NCI-H1436 treated with DMSO at 0.1 percent for 48 hours (cell line): ENCODE data around the gene HHIPL1.

ENCODE experiments used
- DNase-seq: peaks from one replicate; lab custom pipeline; 2025; lab: John Stamatoyannopoulos, UW

HHIPL1 gene

GRCh38 chr14:99675382-99675835 is 30.5 kb downstream of the HHIPL1 start:
- no peak for DNase-seq

GRCh38 chr14:99675951-99676350 is 31.0 kb downstream of the HHIPL1 start:
- no peak for DNase-seq

DNA sequence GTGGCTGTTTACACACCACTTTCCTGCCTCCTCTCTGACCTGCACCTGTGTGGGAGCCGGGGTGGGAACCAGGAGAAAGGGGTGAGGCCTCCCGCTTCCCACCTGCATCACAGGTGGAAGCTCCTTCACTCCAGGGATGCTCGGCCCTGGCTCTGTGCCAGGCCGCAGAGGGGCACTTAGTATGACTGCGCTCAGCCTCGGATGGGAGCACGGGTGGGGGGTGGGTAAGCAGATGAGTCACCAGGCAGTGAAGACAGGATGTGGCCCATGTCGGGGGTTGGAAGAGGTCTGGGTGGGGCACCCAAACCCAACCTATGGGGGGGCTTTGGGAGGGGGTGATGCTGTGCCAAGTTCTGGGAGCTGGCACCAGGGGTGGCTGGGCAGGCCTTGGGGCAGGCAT is 31.7 kb downstream of the HHIPL1 start:
- DNase-seq: no peak

GRCh38 chr14:99677231-99678140 is 32.6 kb downstream of the HHIPL1 start:
- DNase-seq: no peak

GRCh38 chr14:99678198-99678597 is 33.3 kb downstream of the HHIPL1 start:
- no peak for DNase-seq

DNA sequence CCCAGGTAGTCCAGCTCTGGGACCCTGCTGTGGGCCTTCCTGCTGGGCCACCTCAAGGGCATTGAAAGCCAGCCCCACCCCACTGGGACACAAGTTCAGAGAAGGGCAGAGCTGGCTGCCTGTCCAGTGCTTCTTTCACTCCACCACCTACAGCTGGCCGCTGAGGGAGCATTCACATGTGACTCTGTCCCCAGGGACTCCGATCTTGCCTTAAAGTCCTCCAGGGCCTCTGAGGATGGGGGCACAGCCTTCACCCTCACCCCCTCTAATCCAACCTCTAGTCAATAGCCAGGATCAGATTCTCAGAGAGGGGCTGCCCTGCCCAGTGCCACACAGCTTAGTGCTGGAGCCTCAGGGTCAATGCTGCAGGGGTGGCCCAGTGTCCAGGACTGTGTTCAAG is 34.2 kb downstream of the HHIPL1 start:
- DNase-seq: no peak

DNA sequence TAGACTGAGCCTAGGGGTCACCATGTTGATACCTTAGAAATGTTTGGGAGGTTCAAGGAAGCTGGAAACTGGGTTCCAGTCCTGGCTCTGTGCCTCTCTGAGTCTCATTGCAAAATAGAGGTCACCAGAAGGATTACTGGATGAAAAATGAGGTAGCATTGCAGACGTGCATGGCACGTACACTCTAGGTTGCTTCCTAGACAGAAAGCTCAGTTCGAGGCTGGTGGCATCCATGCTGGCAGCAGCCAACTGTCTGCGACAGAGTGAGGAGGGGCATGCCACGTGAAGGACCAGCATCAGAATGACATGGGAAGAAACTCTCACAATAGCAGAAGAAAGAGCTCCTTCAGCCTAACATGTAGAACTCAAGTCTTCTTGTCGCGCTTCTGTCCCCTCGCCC is 34.6 kb downstream of the HHIPL1 start:
- DNase-seq: no peak

GRCh38 chr14:99679996-99680395 is 35.1 kb downstream of the HHIPL1 start:
- DNase-seq: no peak

DNA sequence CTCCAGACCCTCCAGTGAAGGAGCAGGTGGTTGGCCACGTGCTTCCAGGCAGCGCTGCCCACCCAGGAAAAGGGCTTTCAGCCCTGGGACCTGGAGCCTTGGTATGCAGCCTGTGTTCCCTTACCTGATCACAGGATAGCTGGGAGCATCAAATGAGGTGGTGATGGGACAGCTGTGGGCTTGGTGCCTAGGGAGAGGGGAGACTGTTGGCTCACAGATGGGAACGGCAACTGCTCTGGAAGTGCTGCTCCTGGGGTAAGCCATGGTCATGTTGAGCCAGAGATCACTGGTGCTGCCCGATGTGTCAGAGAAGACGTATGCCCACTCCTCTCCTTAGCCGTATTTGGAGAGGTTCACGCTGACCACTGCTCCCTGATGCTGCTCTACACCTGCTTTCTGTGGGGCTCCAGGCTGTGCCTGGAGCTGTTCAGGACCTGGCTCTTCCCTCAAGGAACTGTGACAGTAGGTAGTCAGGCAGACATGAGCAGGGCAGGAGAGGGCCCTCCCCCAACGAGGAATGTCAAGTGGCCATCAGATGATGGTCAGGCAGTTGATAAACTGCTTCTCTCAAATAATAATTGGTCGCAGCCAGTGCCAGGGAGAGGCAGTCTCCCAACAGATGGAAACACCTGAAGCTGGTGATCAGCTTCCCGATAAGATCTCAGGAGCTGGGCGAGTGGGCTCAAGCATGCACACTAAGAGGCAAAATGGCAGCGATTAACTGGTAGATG is 36.3 kb downstream of the HHIPL1 start:
- DNase-seq: no peak

DNA sequence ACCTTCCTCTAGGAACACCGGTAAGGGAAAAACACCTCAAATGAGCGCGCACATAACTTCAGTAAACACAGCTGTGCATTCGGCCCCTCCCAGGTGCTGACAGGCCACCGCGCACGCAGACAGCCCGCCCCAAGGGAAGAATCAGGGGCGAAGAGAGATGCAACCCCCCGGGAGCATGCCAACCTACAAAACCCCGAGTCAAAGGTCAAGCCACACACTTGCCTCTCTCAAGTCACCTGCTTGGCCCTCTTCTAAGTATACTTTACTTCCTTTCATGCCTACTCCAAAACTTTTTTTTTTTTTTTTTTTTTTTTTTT is 36.9 kb downstream of the HHIPL1 start:
- no peak for DNase-seq

DNA sequence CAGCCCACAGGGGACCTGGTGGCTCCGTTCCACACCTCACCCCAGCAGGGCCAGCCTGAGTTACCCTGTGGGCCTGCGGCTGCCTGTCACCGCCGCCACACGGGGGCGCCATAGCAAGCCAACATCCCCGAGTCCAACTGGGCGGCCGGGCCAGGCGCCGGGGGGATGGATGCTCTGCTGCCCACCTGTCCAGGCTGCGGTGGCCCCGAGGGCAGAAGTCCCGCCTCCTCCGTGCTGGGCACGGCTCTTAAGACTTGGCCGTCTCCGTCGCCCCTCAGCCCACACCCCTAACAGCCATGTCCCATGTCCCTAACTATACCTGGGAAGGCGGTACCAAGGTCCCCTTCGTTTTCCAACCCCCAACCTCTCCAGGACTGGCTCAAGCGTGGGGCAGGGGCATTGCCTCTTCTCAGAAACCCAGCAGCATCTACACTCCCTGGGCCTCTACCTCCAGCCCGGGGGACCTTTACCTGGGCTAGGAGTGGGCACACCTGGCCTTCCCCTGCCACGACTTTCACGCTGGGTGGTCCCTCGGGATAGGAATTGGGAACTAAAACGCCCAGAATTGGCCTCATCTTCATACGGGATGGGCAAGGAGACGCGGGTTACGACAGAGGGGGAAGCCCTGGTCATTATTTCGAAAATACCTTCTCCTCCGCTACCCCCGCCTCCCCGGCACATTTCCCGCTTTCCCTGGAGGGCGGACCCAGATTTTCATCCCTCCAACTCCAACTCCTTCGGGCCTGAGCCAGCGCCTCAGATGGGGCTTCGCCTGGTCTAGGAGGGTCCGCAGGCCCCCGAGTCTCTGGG is 38.1 kb downstream of the HHIPL1 start:
- no peak for DNase-seq

GRCh38 chr14:99683619-99684409 is 38.9 kb downstream of the HHIPL1 start, which contains the start of gene CYP46A1:
Gene CYP46A1, plus strand, starts transcription at chr14:99684298. Its CDS starts 120 bp downstream, at chr14:99684418.
- peak; percentile 88 for DNase-seq

DNA sequence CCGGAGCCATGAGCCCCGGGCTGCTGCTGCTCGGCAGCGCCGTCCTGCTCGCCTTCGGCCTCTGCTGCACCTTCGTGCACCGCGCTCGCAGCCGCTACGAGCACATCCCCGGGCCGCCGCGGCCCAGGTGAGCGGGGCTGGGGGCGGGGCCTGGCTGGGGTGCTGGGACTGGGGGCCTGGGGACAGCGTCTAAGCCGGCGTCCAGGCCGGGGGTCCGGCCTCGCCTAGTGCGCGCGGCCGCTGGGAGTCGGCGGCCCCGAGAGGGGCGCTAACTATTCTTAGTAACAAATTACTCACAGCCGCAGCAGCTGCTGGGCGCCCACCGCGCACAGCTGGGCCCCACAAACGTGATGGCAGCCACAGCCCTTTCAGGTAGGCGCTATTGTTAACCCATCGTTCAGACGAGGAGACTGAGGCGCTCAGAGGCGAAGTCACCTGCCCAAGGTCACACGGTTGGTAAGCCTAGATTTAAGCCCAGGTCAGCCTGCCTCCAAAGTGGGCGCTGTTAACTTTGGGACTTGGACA is 39.5 kb downstream of the HHIPL1 start:
- DNase-seq: no peak

DNA sequence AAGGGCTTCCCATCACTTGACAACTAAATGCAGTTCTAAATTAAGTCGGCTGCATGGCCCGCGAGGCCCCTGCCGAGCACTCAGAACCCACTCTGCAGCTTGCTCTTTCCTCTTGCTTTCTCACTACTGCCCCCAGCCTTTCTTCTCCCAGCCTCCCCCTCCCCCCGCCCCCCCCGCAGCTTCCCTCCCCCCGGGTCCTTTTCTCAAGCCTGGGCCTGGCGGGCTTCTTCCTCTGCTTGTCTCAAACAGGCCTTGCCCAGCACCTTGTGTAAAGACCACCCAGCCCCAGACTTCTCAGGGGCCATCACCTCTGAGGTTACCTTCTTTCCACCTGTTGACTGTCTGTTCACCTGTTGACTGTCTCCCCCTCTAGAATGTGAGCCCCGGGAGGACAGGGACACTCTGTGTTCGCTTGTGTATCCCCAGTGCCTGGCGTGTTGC is 40.2 kb downstream of the HHIPL1 start:
- no peak for DNase-seq

DNA sequence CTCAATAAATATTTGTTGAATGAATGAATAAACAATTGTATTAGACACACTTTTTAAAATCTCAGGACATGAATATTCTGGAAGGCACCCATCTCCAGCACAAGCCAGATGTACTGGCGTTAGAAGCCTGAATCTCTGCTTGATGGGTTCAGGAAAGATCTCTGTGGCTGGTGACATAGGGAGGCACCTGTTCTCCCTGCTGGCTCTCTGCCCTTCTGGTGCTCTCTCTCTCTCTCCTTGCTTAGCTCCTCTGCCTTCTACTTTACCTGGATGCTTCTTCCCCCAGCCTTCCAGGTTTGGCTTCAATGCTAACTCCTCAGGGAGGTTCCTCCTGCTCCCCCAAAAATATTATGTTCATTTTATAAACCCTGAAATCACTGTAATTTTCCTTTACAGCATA is 40.7 kb downstream of the HHIPL1 start:
- DNase-seq: no peak

DNA sequence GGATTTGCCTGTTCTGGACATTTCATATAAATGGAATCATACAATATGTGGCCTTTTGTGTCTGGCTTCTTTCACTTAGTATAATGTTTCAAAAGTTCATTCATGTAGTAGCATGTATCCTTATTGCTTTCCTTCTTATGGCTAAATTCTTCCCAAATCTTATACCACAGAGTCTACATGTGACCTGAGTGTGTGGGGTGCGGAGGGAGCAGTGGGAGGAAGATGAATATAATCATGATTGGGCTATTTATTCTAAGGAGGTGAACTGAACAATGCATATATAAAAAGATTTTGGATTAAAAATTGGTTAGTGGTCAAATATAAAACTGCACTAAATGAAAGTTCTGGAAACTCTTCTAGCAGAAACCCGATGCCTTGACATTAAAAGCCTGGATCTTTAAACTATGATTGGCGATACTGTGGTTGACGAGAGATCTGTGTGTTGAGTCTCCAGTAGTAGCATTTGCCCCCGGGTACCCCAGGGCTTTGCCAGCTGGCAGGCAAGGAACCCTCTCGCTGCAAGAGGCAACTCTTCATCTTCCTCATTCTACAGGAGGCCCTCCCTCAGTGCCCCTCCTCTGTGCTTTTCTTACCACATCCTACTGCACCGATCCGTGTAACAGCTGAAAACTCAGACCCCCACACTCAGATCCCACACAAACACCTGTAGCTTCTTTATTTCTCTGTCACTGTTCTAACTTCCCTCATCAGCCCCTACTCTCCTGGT is 41.8 kb downstream of the HHIPL1 start:
- DNase-seq: no peak

DNA sequence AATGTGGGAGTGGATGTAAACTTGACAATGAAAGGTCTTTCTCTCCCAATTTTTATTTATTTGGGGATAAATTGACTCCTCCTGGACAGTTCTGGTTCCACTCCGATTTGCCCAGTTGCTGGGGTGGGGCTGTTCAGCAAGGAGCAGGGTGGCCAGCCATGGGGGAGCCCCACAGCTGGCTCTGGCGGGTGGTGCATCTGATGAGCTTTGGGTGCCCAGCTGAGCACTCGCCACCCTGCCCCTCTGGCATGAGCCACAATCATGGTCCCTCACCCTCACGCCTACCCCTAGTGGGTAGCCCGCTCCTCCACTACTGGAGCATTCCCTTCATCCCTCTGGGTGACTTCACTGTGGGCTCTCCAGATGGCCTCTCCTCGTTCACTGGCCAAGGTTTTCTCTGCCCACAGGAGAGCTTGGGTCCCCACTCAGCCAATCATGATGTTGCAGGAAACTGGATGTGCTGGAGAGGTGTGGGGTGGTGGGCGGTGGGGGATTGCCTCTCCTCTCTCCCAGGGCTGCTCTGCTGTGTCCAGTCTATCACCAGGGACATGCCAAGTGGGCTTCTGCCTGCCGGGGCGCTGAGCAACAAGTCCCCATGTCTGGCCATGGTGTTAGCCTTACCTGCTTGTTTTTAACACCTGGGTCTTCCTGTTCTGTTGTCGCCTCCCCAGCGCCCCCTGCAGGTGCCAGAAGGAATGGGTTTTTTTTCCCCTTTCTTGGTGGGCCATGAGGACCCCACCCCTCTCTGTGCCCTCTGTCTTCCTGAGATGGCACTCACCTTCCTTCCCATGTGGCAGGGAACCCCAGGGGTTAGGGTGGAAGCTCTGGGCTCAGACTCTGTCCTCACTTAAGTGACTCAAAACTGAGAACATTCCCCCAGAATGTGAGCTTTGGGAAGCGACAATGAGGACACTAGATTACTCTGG is 42.6 kb downstream of the HHIPL1 start:
- DNase-seq: no peak

DNA sequence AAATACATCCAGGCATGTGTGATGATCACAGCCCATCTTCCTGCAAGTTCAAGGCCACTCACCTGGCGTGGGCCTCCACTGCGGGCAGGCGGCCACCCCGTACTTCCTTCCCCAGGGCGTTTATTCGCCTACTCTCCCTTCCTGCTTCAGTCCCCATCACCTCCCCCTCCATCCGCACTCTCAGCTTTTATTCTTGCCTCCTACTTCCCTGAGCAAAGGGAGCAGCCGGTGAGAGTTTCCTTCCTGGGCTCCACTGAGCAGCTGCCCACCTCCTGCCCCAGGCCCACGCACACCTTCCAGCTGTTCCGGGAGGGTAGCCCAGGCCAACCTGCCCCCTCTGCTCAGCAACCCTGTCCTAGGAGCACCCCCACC is 43.3 kb downstream of the HHIPL1 start:
- DNase-seq: no peak

DNA sequence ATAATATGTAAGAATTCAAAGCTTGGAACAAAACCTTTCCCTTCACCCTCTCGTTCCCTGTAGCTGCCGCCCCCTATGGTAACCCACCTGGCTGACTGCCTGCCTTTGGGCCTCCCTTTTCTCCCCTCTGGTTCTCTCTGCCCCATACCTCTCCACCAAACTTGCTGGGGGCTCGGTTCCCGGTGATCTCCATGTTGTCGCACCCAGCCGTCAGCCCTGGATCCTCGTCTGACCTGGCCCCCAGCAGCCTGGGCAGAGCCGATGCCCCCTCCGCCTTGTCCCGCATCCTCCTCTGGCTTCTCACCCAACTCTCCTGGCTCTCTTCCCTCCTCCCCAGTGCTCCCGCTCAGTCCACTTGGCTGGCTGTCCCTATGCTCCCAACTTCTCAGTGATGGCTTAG is 43.7 kb downstream of the HHIPL1 start:
- no peak for DNase-seq
